H54 (cell line): Measurements from ENCODE around the gene RFX1.
"Not testable (repeated sequence)": the region's sequence is repeated elsewhere in the genome, so short reads cannot be mapped to it uniquely, and the experiment has no call there.

Experiments used
- DNase-seq: peaks from one replicate; pipeline ENCODE4 v3.0.0; 2011; ENCODE audit warnings: low spot score, mixed read lengths; ENCODE audit not compliant: insufficient read length
- FAIRE-seq: peaks from 3 replicates; lab custom pipeline; 2011; peaks lifted over from hg19 to GRCh38; lab: Jason Lieb, UNC
- POLR2A ChIP-seq: IDR thresholded peaks from 2 replicates; pipeline ENCODE4 v1.6.1; 2011; ENCODE audit warnings: low read depth, mild to moderate bottlenecking, low read length

RFX1 gene

GRCh38 chr19:13983213-13983889 is 22.8 kb downstream of the RFX1 start:
- FAIRE-seq (no peak), DNase-seq (no peak)
- no peak for TF ChIP-seq POLR2A

DNA sequence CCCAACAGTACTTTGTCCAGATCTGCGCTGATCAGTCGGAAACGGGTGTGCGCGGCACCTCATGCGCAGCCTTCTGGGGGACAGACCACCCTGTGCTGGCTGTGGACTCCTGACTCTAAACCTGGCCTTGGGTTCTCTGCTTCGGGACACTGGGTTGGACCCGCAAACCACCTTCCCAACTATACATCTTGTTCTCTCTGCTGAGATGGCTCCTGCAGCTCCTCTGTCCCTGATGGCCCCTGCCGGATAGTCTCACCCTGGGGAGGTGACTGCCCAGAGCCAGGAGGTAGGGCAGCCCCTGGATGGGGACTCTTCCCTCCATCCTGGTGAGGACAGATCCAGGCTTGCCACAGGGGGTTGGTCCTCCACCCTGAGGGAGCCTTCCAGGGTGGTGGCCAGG is 23.3 kb downstream of the RFX1 start:
- FAIRE-seq, result no peak

GRCh38 chr19:13981988-13982501 is 24.1 kb downstream of the RFX1 start:
- FAIRE-seq (no peak), DNase-seq (no peak)
- TF ChIP-seq POLR2A, result no peak

More for the DNA sequence above, 23.3 kb downstream of the RFX1 start:
- DNase-seq, result no peak
- no peak for TF ChIP-seq POLR2A

DNA sequence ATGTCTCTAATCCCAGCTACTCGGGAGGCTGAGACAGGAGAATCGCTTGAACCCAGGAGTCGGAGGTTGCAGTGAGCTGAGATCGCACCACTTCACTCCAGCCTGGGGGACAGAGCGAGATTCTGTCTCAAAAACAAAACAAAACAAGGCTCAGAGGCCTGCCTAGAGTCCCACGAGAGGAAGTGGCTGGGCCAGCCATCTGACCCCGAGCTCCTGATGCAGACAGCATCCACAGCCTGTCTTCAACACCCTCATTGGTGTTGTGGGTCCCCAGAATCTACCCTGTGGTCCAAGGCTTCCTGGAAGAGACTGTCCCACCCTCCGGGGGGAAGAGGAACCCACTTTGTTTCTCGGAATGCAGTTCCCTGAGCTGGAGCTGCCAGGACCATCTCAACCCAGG is 24.7 kb downstream of the RFX1 start:
- TF ChIP-seq POLR2A, result no peak
- DNase-seq (no peak), FAIRE-seq (no peak)

DNA sequence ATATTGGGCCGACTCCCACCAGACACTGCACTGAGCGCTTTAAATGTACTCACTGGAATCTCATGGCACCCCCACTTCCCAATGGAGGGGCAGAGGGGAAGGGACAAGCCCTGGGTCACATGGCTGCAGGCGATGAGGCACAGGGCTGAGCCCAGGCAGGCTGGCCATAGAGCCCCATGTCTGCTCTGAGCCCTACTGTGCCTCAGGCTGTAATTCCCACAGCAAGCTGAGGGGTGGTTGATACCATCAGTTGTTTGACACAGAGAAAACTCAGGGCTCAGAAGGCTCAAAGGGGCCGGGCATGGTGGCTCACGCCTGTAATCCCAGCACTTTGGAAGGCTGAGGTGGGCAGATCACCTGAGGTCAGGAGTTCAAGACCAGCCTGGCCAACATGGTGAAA is 25.1 kb downstream of the RFX1 start:
- no peak for FAIRE-seq
- no peak for DNase-seq

GRCh38 chr19:13980340-13980739 is 25.8 kb downstream of the RFX1 start:
- DNase-seq (no peak), FAIRE-seq (no peak)
- no peak for TF ChIP-seq POLR2A

More for the DNA sequence above, 25.1 kb downstream of the RFX1 start:
- no peak for TF ChIP-seq POLR2A

GRCh38 chr19:13979686-13980085 is 26.4 kb downstream of the RFX1 start:
- no peak for TF ChIP-seq POLR2A
- DNase-seq, result no peak
- FAIRE-seq, result no peak

- FAIRE-seq (no peak), DNase-seq (no peak)
Observed at GRCh38 chr19:13979244-13979615, 26.9 kb downstream of the RFX1 start.

DNA sequence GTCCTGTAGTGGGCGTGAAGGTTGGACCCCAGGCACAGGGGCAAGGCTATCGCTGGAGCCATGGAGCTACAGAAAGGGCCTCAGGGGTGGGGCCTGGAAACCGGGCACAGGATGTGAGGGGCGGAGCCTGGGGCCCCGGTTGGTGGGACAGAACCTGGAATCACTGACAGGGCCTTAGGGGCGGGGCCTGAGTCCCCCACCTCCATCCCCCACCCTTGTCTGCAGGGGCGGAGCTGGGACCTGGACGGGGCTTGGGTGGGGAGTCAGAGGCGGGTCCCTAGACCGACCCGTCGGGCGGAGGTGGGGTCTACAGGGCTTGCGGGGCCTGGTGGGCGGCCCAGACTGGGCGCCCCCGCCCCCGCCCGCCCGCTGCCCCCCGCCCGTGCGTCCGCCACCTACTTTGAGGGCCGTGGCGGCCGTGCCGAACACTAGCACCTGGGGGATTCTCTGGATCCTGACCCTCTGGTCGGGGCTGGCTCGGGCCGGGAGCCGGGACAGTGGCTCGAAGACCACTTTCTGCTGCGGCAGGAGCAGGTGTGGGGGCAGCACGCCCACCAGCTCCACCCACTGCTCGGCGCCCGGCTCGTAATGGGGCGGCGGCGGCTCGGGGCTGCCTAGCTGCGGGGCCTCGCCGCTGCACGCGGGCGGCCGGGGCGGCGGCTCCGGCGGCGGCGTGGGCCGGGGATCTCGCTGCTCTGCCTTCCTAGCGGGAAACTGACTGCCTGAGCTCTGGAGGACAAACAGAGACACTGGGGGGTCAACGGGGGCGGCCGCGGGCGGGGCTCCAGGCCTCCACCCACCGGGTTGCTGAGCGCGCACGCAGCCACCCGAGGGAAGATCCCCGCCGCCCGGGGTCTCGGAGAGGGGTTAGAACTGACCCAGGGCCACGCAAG is 27.5 kb downstream of the RFX1 start:
- FAIRE-seq (no peak), DNase-seq (no peak)
- TF ChIP-seq POLR2A, result no peak

More at GRCh38 chr19:13979244-13979615, 26.9 kb downstream of the RFX1 start:
- no peak for TF ChIP-seq POLR2A

GRCh38 chr19:13977803-13978202 is 28.3 kb downstream of the RFX1 start:
- no peak for DNase-seq
- no peak for TF ChIP-seq POLR2A
- FAIRE-seq, result no peak

DNA sequence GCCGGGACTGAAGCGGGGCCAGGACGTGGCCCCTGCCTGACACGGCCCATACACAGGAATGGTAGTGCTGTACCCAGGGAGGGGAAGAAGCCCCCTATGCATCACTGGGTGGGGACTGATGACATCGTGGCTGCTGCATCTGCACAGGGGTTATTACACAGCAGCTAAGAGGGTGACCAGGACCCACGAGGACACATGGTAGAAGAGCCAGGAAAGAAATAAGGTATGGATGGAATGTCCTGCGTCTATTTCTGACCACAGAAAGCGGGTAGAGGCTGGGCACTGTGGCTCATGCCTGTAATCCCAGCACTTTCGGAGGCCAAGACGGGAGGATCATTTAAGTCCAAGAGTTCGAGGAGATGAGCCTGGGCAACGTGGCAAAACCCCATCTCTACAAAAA is 29.7 kb downstream of the RFX1 start:
- no peak for FAIRE-seq
- TF ChIP-seq POLR2A, result no peak
- DNase-seq, result no peak

DNA sequence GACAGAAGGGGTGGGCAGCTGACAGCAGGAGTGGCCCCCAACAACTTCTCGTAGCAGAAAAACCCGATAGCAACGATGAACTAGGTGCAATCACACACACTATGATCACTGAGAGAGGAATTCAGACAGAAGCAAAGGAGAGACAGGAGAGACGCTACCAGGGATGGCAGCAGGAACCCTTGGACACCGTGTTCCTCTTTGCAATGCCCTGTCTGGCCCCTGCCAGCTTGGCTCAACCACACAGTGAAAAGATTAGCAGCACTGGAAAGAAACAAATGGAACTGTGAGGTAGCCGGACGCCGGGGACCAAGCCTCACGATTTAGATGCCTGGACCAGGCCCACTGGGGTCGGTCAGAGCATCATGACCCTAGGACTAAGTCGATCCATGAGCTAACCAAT is 30.2 kb downstream of the RFX1 start:
- no peak for DNase-seq
- FAIRE-seq, result no peak
- no peak for TF ChIP-seq POLR2A

DNA sequence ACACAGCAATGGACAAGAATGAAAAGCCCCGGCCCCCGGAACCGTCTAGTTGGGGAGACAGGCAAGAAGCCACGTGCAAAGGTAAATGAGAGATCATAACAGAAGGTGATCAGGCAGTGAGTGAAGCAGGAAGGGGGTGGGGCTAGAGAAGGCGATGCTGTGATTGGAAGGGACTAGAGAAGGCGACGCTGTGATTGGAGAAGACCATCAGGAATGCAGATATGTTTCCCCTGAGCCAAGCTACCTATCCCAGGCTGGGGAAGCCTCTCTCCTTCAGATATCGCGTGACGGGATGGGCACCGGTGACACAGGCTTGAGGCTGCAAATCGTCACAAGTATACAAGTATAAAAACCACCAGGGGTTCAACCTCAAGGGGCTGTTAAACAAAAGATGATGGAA is 32.0 kb downstream of the RFX1 start:
- FAIRE-seq (no peak), DNase-seq (no peak)
- no peak for TF ChIP-seq POLR2A

- not testable (repeated sequence) for DNase-seq, FAIRE-seq
Observed at GRCh38 chr19:13973479-13973878, 32.6 kb downstream of the RFX1 start.
